ENCODE results near the gene GNAI1.

Gene GNAI1

DNA sequence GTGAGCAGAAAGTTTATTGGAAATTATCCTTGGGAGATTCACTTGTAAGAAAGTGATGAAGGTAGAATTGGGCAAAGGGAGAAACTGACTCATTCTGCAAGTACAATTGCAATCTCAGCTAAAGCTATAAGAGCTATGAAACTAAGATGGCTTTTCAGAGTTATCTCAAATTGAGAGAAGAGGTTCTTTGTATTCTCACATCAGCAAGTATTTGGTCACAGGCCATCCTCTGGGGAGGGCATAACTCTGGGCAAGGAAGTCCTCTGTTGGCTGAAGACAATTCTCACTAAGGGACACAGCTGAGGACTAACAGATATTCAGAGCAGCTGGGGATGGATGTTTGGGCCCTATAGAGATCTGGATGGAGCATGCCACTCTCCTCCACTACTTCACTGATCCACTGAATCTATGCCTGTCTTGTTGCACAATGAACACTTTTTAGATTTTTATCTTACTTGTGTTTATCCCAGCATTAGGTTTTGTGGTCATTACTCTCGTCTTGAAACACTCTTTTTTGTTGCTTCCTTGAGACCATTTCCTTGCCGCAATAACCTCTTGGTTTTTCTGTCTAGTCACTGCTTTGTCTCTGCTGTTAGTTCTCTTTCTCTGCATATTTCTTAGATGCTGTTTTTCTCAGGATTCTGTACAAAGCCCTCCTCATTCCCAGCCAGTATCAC, 115.1 kb downstream of the GNAI1 start:
- Histone ChIP-seq H3K27ac (ENCODE audit: low read depth, low read length) (no peak overlapping the region), H3K27me3 (ENCODE audit: control insufficient read depth, insufficient read depth, low read length) (no peaks in the 10 kb centered on the region), H3K9me3 (ENCODE audit: control insufficient read depth, insufficient read depth, low read depth, low read length) (no peaks in the 10 kb centered on the region), H3K9ac (ENCODE audit: low read length) (no peak overlapping the region), H3K36me3 (ENCODE audit: control insufficient read depth, insufficient read depth, low read length) (no peaks in the 10 kb centered on the region), H3K4me3 (ENCODE audit: low read depth, low read length) (no peak overlapping the region), H3K4me1 (ENCODE audit: control insufficient read depth, insufficient read depth, low read length) (no peaks in the 10 kb centered on the region)

DNA sequence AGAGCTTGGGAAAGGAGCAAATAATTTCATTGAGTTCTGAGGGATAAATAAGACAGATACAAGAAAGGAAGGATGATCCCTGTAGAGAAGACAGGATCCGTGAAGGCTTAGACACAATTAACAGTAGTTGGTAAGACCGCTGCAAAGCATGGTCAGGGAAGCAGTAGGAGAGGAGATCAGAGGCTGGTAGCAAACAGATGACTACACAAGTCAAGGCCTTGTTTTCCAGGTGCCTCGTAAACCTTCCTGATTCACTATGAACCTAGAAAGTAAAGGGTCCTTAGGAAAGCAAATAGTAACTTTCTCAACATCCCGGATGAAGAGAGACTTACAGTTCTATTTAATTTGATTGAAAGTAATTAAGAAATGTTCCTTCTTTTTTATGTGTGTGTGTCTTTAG, 118.6 kb downstream of the GNAI1 start:
- Histone ChIP-seq H3K9me3 (ENCODE audit: control insufficient read depth, insufficient read depth, low read depth, low read length) (no peaks in the 10 kb centered on the region), H3K4me1 (ENCODE audit: control insufficient read depth, insufficient read depth, low read length) (no peaks in the 10 kb centered on the region), H3K9ac (ENCODE audit: low read length) (no peak overlapping the region), H3K36me3 (ENCODE audit: control insufficient read depth, insufficient read depth, low read length) (no peaks in the 10 kb centered on the region), H3K27ac (ENCODE audit: low read depth, low read length) (no peak overlapping the region), H3K27me3 (ENCODE audit: control insufficient read depth, insufficient read depth, low read length) (no peaks in the 10 kb centered on the region), H3K4me3 (ENCODE audit: low read depth, low read length) (no peak overlapping the region)

DNA sequence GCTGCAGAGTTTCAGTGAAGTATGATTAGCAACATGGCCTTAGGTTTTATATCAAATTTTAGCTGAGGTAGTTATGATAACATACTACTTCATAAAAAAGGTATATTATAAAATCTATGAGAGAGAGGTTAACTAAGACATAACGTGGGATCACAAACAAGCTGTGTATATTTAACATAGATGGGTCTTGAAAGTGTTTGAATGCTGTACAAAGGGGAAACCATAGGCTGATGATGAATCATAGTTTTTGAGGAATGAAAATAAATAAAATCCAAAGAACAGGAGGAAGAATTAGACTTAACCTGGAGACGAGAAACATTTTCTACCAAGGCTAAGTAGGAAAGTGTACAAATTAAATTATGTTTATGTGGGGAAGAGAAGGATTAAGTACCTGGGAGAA, 119.0 kb downstream of the GNAI1 start:
- Histone ChIP-seq H3K4me1 (ENCODE audit: control insufficient read depth, insufficient read depth, low read length) (no peaks in the 10 kb centered on the region), H3K27me3 (ENCODE audit: control insufficient read depth, insufficient read depth, low read length) (no peaks in the 10 kb centered on the region), H3K36me3 (ENCODE audit: control insufficient read depth, insufficient read depth, low read length) (no peaks in the 10 kb centered on the region), H3K9ac (ENCODE audit: low read length) (no peak overlapping the region), H3K4me3 (ENCODE audit: low read depth, low read length) (no peak overlapping the region), H3K9me3 (ENCODE audit: control insufficient read depth, insufficient read depth, low read depth, low read length) (no peaks in the 10 kb centered on the region), H3K27ac (ENCODE audit: low read depth, low read length) (no peak overlapping the region)

DNA sequence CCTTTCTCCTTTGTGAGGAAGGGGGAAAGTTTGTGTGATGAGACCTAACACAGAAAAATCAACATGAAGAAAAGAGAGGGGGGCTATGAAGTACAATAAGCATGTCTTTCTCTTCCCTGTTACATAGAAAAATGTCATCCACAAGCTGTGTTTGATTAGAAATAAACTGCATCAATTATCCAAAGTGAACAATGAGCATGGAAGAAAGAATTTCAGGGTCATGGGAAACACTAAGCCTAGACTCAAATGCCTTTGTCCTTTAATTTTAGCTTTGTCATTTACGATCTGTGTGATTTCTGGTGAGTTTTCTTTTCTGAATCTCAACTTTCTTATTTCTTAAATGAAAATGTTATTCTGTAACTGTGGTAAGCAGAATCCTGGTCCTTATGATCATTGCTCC, 121.0 kb downstream of the GNAI1 start:
- no peaks in the 10 kb centered on the region for H3K4me1 ChIP-seq (ENCODE audit: control insufficient read depth, insufficient read depth, low read length)
- no peak overlapping the region for H3K9ac ChIP-seq (ENCODE audit: low read length)
- H3K27ac ChIP-seq (ENCODE audit: low read depth, low read length): no peak overlapping the region
- no peaks in the 10 kb centered on the region for H3K9me3 ChIP-seq (ENCODE audit: control insufficient read depth, insufficient read depth, low read depth, low read length)
- H3K36me3 ChIP-seq (ENCODE audit: control insufficient read depth, insufficient read depth, low read length): no peaks in the 10 kb centered on the region
- no peaks in the 10 kb centered on the region for H3K27me3 ChIP-seq (ENCODE audit: control insufficient read depth, insufficient read depth, low read length)
- H3K4me3 ChIP-seq (ENCODE audit: low read depth, low read length): no peak overlapping the region

DNA sequence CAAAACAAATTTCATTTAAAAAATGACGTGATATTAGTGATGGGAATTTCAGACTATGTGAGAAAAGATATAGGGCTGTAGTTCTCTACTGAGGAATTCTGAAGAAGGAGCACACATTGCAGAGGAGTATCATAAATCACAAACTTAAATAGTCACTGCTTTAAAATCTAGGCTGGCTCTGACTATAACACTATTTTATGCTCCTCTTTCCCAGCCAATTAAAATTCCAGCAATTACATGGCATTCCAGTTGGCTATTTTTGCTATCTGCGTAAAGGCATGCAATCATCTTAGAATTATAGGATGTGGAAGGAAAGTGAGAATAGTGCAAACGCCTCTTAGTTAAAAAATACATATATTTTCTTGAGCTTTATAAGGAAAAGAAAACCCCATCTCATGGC, 123.1 kb downstream of the GNAI1 start:
- Histone ChIP-seq H3K4me3 (ENCODE audit: low read depth, low read length) (no peak overlapping the region), H3K27ac (ENCODE audit: low read depth, low read length) (no peak overlapping the region), H3K4me1 (ENCODE audit: control insufficient read depth, insufficient read depth, low read length) (no peaks in the 10 kb centered on the region), H3K27me3 (ENCODE audit: control insufficient read depth, insufficient read depth, low read length) (no peaks in the 10 kb centered on the region), H3K36me3 (ENCODE audit: control insufficient read depth, insufficient read depth, low read length) (no peaks in the 10 kb centered on the region), H3K9ac (ENCODE audit: low read length) (no peak overlapping the region), H3K9me3 (ENCODE audit: control insufficient read depth, insufficient read depth, low read depth, low read length) (no peaks in the 10 kb centered on the region)

DNA sequence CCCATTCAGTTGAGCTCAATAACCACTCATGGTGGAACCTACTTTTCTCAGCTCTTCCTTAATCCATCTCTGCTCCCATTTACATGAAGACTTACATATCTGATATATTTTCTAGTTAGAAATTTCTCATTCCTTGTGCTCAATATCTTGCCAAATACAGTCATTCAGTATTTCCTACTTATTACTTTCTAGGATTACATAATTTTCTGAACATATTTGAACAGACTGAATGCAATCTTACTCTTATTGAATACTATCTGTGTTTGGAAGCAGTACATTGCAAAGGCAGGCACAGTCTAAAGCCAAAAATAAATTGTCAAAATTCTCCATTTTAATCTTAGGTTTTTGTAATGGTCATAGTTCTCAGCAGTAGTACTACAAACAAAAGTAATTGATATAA, 126.0 kb downstream of the GNAI1 start:
- Histone ChIP-seq H3K36me3 (ENCODE audit: control insufficient read depth, insufficient read depth, low read length) (no peaks in the 10 kb centered on the region), H3K4me1 (ENCODE audit: control insufficient read depth, insufficient read depth, low read length) (no peaks in the 10 kb centered on the region), H3K4me3 (ENCODE audit: low read depth, low read length) (no peak overlapping the region), H3K9me3 (ENCODE audit: control insufficient read depth, insufficient read depth, low read depth, low read length) (no peaks in the 10 kb centered on the region), H3K9ac (ENCODE audit: low read length) (no peak overlapping the region), H3K27ac (ENCODE audit: low read depth, low read length) (no peak overlapping the region), H3K27me3 (ENCODE audit: control insufficient read depth, insufficient read depth, low read length) (no peaks in the 10 kb centered on the region)

DNA sequence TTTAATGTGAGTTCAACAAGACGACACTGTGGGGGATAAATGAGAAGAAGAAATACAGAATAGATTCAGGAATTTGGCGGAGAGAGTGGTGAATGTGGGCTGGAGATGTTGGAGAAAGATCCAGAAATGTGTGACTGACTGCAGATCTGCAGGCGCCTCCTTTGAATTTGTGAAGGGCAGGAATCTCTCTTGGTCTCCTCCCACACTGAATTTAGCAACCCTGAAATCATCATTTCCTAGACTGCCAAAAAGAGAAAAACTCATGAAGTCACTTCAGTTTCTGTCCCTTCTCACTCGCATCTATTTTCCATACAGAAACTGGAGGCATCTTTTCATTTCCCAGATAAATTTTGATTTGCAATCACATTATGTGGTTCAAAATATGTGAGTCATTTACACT, 128.7 kb downstream of the GNAI1 start:
- H3K27me3 ChIP-seq (ENCODE audit: control insufficient read depth, insufficient read depth, low read length): no peaks in the 10 kb centered on the region
- no peak overlapping the region for H3K4me3 ChIP-seq (ENCODE audit: low read depth, low read length)
- no peaks in the 10 kb centered on the region for H3K36me3 ChIP-seq (ENCODE audit: control insufficient read depth, insufficient read depth, low read length)
- no peak overlapping the region for H3K9ac ChIP-seq (ENCODE audit: low read length)
- H3K27ac ChIP-seq (ENCODE audit: low read depth, low read length): no peak overlapping the region
- no peaks in the 10 kb centered on the region for H3K9me3 ChIP-seq (ENCODE audit: control insufficient read depth, insufficient read depth, low read depth, low read length)
- no peaks in the 10 kb centered on the region for H3K4me1 ChIP-seq (ENCODE audit: control insufficient read depth, insufficient read depth, low read length)

DNA sequence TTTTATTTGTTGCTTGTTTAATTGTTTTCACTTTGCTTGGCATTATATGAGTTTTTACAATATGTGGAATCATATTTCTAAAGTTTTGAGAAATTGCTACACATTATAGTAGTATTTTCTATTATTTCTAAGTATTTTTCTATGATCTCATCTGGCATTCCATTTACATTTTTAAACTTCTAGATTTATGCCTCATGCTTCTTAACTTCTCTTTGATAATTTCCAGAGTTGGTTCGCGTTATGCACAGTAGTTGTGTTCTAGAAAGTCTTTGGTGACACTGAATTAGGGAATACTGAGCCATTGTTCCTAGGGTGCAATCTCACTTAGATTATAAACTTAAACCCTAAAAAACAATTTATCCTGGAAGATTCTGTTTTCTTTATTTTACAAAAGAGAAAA, 129.2 kb downstream of the GNAI1 start:
- Histone ChIP-seq H3K4me3 (ENCODE audit: low read depth, low read length) (no peak overlapping the region), H3K9me3 (ENCODE audit: control insufficient read depth, insufficient read depth, low read depth, low read length) (no peaks in the 10 kb centered on the region), H3K27ac (ENCODE audit: low read depth, low read length) (no peak overlapping the region), H3K9ac (ENCODE audit: low read length) (no peak overlapping the region), H3K36me3 (ENCODE audit: control insufficient read depth, insufficient read depth, low read length) (no peaks in the 10 kb centered on the region), H3K4me1 (ENCODE audit: control insufficient read depth, insufficient read depth, low read length) (no peaks in the 10 kb centered on the region), H3K27me3 (ENCODE audit: control insufficient read depth, insufficient read depth, low read length) (no peaks in the 10 kb centered on the region)

DNA sequence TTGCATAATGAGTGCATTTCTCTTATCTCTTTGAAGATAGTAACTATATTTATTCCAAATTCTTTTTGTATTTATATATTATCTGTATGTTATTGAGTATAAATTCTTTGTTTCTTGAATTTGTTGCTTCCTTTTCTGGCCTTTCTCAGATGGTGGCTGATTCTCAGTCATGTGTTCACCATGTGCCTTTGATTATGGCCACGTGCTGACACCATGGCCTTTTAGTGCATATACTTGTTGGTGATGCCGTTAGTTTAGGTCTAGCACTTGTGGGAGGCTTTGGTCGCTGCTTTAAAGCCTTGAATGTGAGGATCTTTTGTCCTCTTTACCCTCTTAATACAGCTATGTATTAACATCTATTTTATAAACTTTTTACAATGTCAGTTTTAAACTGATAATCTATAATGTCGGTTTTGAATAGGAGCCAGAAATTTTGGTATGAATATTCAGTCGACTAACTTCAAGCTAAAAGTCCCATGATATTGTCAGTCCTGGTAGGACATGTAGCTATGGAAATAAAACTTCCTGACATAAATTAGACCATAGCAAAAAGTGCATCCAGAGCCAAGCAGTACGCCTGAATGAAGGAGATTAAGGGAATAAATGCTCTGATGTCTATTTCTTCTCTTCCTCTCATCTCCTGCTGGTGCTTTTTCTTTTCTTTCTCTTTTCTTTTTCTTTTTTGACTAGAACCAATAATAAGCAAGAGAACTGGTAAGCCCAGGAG, 130.3 kb downstream of the GNAI1 start:
- H3K9ac ChIP-seq (ENCODE audit: low read length): no peak overlapping the region
- H3K4me3 ChIP-seq (ENCODE audit: low read depth, low read length): no peak overlapping the region
- H3K4me1 ChIP-seq (ENCODE audit: control insufficient read depth, insufficient read depth, low read length): no peaks in the 10 kb centered on the region
- H3K36me3 ChIP-seq (ENCODE audit: control insufficient read depth, insufficient read depth, low read length): no peaks in the 10 kb centered on the region
- H3K27me3 ChIP-seq (ENCODE audit: control insufficient read depth, insufficient read depth, low read length): no peaks in the 10 kb centered on the region
- no peaks in the 10 kb centered on the region for H3K9me3 ChIP-seq (ENCODE audit: control insufficient read depth, insufficient read depth, low read depth, low read length)
- no peak overlapping the region for H3K27ac ChIP-seq (ENCODE audit: low read depth, low read length)

DNA sequence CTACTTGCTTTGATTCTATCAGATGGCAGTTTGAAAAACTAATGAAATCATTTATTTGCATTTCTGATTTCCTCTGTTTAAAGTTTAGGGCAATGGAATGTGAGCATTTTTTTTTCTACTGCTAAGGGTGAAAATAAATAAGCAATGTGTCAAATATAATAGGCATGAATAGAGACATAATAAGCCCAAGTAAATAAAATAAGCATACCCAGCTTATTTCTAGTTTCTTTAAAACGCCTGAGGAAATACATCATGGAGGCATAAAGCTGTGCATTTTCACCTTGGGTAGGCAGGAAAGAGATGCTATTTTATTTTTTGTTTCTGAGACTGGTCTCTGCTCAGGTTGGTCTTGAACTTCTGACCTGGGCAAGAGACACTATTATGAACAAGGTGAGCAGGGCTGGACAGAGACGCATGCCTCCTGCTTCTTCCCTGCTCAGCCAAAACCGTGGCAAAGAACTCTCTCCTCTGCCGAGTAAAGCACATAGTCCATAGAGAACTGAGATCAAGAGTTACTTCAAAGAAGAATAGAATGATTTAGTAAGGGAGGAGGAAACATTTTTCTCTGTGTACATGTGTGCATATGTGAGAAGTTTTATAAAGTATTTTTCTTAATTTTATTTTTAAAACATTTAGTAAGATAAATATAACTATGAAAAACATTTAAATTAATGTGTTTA, 138.1 kb downstream of the GNAI1 start:
- Histone ChIP-seq H3K4me1 (ENCODE audit: control insufficient read depth, insufficient read depth, low read length) (peaks cover 6% of the 10 kb centered on the region), H3K27ac (ENCODE audit: low read depth, low read length) (no peak overlapping the region), H3K4me3 (ENCODE audit: low read depth, low read length) (no peak overlapping the region), H3K9me3 (ENCODE audit: control insufficient read depth, insufficient read depth, low read depth, low read length) (no peaks in the 10 kb centered on the region), H3K36me3 (ENCODE audit: control insufficient read depth, insufficient read depth, low read length) (no peaks in the 10 kb centered on the region), H3K27me3 (ENCODE audit: control insufficient read depth, insufficient read depth, low read length) (no peaks in the 10 kb centered on the region), H3K9ac (ENCODE audit: low read length) (no peak overlapping the region)

DNA sequence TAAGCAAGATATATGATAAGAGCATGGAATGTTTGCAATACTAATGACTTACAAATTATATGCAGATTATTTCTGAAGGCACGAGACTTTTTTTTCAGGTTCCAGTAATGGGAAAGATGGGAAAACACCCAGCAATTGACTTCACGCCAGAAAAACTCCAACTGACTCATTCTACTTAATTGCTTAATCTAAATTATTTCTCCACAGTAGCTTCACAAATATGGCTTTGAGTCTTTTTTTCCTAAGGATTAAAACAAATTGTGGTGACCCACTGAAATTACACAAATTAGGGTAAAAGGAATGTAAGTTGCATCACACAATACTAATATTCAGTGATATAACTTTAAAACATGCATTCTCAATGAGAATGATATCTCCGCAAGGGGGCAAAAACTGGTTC, 138.7 kb downstream of the GNAI1 start:
- Histone ChIP-seq H3K9me3 (ENCODE audit: control insufficient read depth, insufficient read depth, low read depth, low read length) (no peaks in the 10 kb centered on the region), H3K27me3 (ENCODE audit: control insufficient read depth, insufficient read depth, low read length) (no peaks in the 10 kb centered on the region), H3K4me3 (ENCODE audit: low read depth, low read length) (no peak overlapping the region), H3K9ac (ENCODE audit: low read length) (no peak overlapping the region), H3K4me1 (ENCODE audit: control insufficient read depth, insufficient read depth, low read length) (peaks cover 6% of the 10 kb centered on the region), H3K27ac (ENCODE audit: low read depth, low read length) (no peak overlapping the region), H3K36me3 (ENCODE audit: control insufficient read depth, insufficient read depth, low read length) (no peaks in the 10 kb centered on the region)

All from HUES6 (cell line).